GM21515 (cell line): ENCODE results near the gene RFWD3.
A peak's percentile ranks its signal among the peaks of the same experiment; 100 is the strongest.
"Not testable (repeated sequence)": the region's sequence is repeated elsewhere in the genome, so short reads cannot be mapped to it uniquely, and the experiment has no call there.

ENCODE experiments used
- ATAC-seq: cut with Tn5 transposase; IDR thresholded peaks from one replicate; pipeline ENCODE4 v1.9.1; 2021; ENCODE audit not compliant: unreplicated experiment

Gene RFWD3, protein sequence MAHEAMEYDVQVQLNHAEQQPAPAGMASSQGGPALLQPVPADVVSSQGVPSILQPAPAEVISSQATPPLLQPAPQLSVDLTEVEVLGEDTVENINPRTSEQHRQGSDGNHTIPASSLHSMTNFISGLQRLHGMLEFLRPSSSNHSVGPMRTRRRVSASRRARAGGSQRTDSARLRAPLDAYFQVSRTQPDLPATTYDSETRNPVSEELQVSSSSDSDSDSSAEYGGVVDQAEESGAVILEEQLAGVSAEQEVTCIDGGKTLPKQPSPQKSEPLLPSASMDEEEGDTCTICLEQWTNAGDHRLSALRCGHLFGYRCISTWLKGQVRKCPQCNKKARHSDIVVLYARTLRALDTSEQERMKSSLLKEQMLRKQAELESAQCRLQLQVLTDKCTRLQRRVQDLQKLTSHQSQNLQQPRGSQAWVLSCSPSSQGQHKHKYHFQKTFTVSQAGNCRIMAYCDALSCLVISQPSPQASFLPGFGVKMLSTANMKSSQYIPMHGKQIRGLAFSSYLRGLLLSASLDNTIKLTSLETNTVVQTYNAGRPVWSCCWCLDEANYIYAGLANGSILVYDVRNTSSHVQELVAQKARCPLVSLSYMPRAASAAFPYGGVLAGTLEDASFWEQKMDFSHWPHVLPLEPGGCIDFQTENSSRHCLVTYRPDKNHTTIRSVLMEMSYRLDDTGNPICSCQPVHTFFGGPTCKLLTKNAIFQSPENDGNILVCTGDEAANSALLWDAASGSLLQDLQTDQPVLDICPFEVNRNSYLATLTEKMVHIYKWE

DNA sequence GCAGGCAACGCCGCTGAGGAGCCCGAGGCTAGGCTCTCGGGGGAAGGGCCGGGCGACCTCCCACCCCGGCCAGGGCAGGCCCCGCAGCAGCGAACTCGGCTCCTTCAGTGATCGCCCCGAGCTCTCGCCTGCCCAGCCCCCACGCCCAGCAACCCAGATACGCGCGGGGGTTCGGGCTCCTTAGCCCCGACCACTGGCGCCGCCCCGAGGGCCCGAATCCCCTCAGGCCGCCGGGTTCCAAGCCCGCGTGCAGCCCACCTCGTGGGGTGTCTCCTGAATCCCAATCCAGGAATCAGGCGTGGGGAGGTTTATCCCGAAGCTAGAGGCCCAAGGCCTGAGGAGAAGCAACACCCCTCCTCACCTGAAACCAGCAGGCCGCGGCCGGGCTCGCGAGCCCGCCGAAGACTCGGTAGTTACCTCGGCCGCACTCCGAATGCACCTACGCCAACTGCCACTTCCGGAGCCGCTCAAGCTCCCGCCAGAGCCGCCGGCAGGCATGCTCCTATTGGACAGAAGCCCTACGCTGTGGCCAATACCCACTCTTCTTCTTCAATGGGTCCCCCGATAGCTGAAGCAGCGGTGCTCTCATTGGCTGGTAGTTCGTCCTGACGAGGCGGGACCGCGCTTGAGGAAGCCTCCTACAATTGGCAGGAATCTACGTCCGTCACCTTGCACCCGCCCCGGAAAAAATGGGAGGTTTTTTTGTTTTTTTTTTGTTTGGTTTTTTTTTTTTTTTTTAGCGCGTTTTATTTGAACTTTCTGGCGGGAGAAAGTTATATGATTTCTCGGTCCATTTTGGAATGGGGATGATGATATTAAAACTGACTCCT lies at the start of gene RFWD3:
TSS of gene RFWD3 (minus strand) at position 453 of the 830 bp plus-strand sequence. CDS start 5,428 bp downstream, outside the sequence.
- ATAC-seq, result peak; percentile 100

DNA sequence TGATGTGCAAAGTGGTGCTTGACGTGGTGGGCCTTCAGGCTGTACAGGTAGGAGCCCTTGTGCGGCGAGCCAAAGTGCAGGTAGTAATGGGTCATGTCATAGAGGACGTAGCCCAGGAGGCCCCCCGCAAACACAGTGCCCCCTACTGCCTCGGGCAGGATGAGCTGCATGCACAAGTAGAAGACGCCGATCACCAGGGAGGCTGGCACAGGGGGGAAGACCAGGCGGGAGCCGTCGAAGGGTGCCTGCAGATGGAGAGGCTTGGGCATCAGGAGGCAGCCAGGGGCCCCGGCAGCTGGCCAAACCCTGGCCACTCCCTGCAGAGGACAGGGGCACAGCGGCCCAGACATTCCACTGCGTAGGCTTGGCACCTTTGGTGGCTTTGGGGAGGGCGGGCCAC lies 49.7 kb upstream of the RFWD3 start:
- ATAC-seq, result no peak

DNA sequence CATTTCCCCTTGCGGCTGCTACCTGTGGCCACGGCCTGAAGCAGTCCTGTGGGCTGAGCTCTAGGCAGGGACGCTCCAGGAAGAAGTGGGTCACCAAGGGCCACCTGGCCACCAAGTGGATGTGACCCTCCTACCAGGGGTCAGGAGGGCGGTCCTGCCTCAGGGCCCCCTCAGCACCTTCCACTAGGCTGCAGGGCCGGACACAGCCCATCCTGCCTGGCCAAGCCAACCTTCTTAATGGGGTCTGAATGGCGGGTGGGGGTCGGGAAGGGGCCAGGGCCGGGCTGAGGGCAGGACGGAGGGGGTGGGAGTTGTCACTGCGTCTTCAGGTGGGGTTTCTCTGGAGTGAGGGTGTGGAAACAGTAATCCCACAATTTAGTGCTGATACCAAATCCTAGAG lies 47.2 kb upstream of the RFWD3 start:
- ATAC-seq, result no peak

- no peak for ATAC-seq
Observed at GRCh38 chr16:74713325-74713724, 46.6 kb upstream of the RFWD3 start.

DNA sequence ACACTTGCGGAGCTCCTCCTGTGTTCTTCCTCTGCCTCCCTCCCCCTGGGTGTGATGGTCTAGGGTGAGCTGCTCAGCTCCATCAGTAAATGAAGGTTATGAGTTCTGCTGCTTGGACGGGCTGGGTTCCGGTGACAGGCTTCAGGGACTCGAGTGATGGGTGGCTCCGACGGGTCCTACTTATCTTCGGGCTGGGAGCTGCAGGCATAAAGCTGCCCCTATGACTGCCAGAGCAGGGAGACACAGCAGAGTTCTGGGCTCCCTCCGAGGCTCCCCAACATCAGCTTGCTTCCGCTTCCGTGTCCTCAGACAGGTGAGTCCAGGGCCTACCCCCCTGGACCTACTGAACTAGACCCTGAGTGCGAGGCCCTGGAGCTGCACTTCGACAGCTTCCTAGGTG lies 45.3 kb upstream of the RFWD3 start:
- ATAC-seq, result no peak

DNA sequence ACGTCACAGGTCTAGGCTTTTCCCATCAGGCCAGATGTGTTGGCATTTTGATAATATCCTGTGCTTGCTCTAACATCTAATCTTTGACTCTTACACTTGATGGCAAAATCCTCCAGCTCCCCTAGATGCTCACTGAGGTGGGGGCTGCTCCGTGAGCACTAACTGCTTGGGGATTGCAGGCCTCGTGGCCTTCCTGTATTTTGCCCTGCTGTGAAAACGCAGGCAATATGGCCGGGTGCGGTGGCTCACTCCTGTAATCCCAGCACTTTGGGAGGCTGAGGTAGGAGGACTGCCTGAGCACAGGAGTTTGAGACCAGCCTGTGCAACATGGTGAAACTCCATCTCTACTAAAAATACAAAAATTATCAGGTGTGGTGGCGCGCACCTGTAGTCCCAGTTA lies 43.7 kb upstream of the RFWD3 start:
- ATAC-seq, result no peak

- ATAC-seq, result peak; percentile 81
Observed at GRCh38 chr16:74709441-74709877, 42.8 kb upstream of the RFWD3 start.

DNA sequence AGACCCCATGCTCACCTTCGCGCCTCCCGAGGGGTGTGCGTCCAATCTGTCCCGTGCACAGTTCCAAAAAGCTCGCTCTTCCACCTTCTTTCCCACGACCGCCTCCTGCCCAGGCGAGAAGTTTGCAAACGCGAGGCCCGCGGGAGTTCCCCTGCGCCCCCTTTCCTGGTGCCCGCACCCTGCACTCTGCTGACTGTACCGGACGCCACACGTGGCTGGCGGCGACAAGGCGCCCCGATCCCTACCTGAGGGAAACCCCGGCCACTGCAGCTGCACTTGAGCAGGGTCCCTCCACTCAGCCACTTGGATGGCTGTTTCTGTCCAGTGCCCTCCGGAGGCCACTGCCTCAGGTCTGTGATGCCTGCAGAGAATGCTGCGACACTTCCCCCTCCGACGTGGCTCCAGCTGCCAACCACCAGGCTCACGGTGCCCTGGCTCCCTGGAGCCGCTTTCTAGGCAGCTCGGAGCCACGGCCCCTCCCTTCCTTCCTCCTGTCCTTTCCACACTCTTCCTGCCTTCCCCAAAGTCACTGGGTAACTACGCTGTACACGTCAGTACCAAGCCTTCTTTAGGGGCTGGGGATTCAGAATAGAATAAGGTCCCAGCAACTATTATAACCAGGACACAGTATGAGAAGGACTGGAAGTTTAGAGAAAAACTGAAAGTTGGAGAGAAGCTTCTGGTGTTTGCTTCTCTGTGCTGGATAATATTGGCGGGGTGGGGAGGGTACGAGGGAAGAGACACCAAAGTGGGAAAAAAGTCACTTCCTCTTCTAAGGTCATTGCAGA lies 34.0 kb upstream of the RFWD3 start, which contains the start of gene MLKL:
TSS of gene MLKL (minus strand) at position 425 of the 788 bp plus-strand sequence. CDS start 5,105 bp downstream, outside the sequence.
- peak; percentile 39 for ATAC-seq

- peak; percentile 29 for ATAC-seq
Observed at GRCh38 chr16:74700116-74700437, 33.4 kb upstream of the RFWD3 start.

DNA sequence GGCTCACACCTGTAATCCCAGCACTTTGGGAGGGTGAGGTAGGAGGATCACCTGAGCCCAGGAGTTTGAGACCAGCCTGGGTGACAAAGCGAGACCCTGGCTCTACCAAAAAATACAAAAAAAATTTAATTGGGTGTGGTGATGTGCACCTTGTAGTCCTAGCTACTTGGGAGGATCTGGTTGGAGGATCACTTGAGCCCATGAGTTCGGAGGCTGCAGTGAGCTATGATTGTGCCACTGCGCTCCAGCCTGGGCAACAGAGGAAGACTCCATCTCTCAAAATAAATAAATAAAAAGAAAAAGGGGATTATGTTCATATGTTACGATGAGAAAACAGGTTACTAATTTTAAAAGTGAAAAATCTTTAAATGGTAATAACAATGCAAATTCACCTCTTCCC lies 33.0 kb upstream of the RFWD3 start:
- no peak for ATAC-seq

GRCh38 chr16:74698222-74698621 lies 31.5 kb upstream of the RFWD3 start:
- no peak for ATAC-seq

DNA sequence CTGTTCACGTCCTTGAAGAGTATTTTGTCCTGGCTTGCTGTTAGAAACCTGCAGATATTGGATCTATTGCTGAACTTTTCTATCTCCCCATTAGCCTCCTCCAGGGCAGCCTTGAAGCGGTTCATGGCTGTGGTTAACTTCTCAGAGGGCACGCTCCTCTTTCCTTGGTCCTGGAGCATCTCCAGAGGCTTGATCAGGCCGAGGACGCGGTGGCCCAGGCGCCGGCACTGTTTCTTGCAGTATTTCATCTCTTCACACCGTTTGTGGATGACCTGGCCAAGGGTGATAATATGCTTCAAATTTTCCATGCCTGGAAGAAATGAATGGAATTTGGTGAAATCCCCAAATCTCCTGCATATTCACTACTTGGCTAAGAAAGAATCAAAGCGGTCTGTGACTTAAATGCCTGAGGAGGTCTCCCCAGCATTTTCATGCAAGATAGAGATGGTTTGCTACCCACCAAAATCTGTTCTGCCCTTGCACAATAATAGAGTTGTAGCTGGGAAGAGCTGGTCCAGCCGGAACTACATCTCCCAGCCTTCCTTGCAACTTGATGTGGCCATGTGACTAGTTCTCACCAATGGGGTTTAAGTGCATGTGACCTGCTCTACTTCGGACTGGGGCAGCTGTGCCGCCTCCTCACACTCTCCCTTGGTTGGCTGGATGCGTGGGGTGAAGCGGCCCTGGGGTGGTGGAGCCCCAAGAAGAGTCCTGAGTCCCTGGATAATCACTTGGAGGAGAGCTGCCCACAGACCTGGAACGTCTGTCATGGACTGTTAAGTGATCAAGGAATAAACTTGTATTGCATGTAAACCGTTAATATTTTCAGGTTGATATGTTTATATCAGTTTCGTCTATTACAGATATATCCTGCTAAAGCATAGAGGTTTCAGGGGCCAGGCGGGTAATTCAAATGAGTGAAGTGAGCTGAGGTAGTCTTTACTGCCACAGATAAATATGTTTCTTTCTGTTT lies 29.1 kb upstream of the RFWD3 start:
- ATAC-seq, result peak; percentile 86

DNA sequence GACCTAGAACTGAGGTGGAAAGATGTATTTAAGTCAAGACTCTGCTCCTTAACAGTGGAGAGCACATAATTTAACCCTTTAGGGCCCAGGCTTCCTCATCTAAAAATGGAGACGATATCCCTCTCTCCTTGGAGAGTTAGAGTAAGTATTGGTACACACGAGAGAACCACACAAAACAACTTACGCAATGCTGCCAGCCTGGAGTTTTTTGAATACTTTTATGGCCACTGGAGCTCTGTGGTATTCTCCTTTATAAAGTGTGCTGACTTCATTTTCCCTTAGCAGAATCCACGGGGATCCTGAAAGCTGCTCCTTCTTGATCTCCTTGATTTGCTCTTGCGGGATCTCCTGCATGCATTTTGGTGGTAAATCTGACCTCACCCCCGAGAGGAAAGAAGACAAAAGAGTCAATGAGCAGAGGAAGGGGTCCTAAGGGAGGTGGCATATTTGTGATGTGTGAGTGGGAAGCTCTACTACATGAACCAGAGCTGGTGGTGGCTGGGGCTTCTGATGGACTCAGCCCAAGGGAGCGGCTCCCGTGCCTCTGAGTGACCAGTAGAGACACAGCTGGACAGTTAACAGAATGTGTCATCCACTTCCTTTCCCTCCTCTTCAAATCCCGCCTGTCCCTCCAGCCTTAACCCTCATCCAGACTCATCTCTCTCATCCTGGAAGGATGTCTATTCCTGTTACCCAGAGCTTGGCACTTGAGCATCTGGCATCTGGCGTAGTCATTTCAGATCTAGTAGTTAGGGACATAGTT lies 24.6 kb upstream of the RFWD3 start:
- no peak for ATAC-seq

- ATAC-seq, result no peak
Observed at GRCh38 chr16:74682556-74682955, 15.9 kb upstream of the RFWD3 start.

DNA sequence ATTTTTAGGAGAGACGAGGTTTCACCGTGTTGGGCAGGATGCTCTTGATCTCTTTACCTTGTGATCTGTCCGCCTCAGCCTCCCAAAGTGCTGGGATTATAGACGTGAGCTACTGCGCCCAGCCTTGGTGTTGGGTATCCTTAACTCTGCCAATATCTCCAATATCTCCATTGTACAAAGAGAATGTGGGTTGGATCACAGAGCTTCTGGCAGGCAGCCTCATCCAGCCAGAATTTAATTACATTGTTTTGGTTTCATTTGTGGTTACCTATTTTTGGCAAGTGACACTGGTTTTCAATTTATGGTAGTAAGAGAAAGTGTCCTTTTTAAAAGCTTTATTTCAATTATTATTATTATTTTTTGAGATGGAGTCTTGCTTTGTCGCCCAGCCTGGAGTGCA lies 14.0 kb upstream of the RFWD3 start:
- no peak for ATAC-seq

DNA sequence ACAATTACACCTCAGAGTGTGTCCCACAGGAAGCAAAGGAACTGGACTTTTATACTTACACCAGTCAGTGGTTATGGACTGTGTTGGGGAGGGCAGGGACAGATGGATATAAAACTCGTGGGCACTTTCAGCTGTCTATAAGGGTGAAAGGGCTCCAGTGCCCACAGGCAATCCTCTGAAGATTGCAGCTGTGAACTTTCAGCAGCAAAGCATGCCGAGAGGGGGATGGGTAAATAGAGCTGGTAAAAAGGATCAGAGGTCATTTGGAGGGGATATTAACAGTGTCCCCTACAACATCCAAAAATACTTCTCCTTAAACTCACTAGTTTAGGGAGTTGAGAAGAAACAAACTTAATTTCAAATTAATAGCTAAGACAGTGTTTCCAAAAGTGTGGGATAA lies 13.3 kb upstream of the RFWD3 start:
- ATAC-seq, result no peak

GRCh38 chr16:74677868-74678267 lies 11.2 kb upstream of the RFWD3 start:
- no peak for ATAC-seq

- ATAC-seq, result no peak
Observed at GRCh38 chr16:74673876-74674275, 7.2 kb upstream of the RFWD3 start.

DNA sequence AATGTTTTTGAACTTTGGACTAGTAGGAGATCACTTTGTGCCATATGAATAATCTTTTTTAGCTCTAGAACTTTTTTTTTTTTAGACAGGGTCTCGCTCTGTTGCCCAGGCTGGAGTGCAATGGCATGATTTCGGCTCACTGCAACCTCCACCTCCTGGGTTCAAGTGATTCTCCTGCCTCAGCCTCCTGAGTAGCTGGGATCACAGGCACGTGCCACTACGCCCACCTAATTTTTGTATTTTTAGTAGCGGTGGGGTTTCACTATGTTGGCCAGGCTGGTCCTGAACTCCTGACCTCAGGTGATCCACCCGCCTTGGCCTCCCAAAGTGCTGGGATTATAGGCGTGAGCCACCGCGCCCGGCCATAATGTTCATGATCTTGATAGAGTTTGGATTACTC lies 2.2 kb upstream of the RFWD3 start:
- ATAC-seq, result not testable (repeated sequence)
